K562 (cell line): ENCODE results near the gene ZDHHC3. TPM values are rescaled to one million over a fixed set of nuclear protein-coding genes. Genes with fewer than 3 reads are reported as not detected.

Experiments used
- BMI1 ChIP-seq: fragments of 150-350 bp; IDR thresholded peaks from 2 replicates; pipeline ENCODE4 v1.6.1; 2014; ENCODE audit warnings: low read length
- ESRRA ChIP-seq: fragments of 450-650 bp; IDR thresholded peaks from 2 replicates; pipeline ENCODE4 v1.6.1; 2014; ENCODE audit warnings: low read depth, mild to moderate bottlenecking, moderate library complexity, borderline replicate concordance
- HMBOX1 ChIP-seq: sonication (generic); IDR thresholded peaks from 2 replicates; pipeline ENCODE4 v1.6.1; 2016
- NR2C1 ChIP-seq, 2 experiments: fragments of 450-650 bp; IDR thresholded peaks; 2 replicates each; pipeline ENCODE4 v1.6.1; 2017; ENCODE audit warnings: mild to moderate bottlenecking in 2 of 2, antibody characterized with exemption in 1 of 2, inconsistent platforms in 1 of 2, missing compliant biosample characterization in 1 of 2, missing genetic modification characterization in 1 of 2
- STAT5A ChIP-seq: IDR thresholded peaks from 2 replicates; pipeline ENCODE4 v1.6.1; 2012; ENCODE audit warnings: low read length, inconsistent platforms, borderline replicate concordance
- TEAD1 ChIP-seq, 2 experiments: fragments of 450-650 bp in 1 of 2; sonication (generic) in 1 of 2; formaldehyde crosslinking; IDR thresholded peaks; 2 replicates each; pipeline versions ENCODE4 v1.4.0 to v1.8.0; 2020 to 2022; ENCODE audit warnings: mild to moderate bottlenecking in 2 of 2, missing genetic modification reagents in 1 of 2
- YY1 ChIP-seq, 3 experiments: IDR thresholded peaks; 2 replicates each; pipeline ENCODE4 v1.6.1; 2011; ENCODE audit warnings: low read length in 2 of 3, mild to moderate bottlenecking in 2 of 3, moderate library complexity in 2 of 3, borderline replicate concordance in 1 of 3, control low read depth in 1 of 3, low read depth in 1 of 3; ENCODE audit not compliant: insufficient read depth in 3 of 3, insufficient replicate concordance in 2 of 3, control insufficient read depth in 1 of 3, insufficient read length in 1 of 3; ENCODE audit errors: extremely low read depth in 1 of 3
- ZFP30 ChIP-seq: fragments of 250-450 bp; sonication (Bioruptor Pico); IDR thresholded peaks from 2 replicates; pipeline ENCODE4 v1.8.0; 2022; ENCODE audit warnings: moderate library complexity, mild to moderate bottlenecking, inconsistent platforms, borderline replicate concordance
- ZNF41 ChIP-seq: fragments of 250-450 bp; sonication (Bioruptor Pico); conservative IDR thresholded peaks from 2 replicates; pipeline ENCODE4 v1.4.0; 2020; ENCODE audit warnings: mild to moderate bottlenecking
- ZNF436 ChIP-seq: fragments of 250-450, 450-650 bp; sonication (Bioruptor Pico); formaldehyde crosslinking; IDR thresholded peaks from 2 replicates; pipeline ENCODE4 v1.7.0; 2020; ENCODE audit warnings: mild to moderate bottlenecking
- ZNF561 ChIP-seq: fragments of 450-650 bp; formaldehyde crosslinking; conservative IDR thresholded peaks from 2 replicates; pipeline ENCODE4 v1.4.0; 2020; ENCODE audit warnings: mild to moderate bottlenecking, moderate library complexity
- polyA plus RNA-seq, 8 experiments: library from polyadenylated mRNA; depleted of rRNA in 4 of 8; stranded (reverse) in 5 of 8; unstranded in 3 of 8; fragments of >200 nt; fragmentation: Nextera tagmentation in 2 of 8; fragmentation: Illumina TruSeq in 1 of 8; extraction: Ambion mirVana in 2 of 8; extraction: Trizol in 1 of 8; gene quantifications; 2 replicates each; pipeline versions ENCODE4 v1.2.1 to v1.2.3, GENCODE V29; 2011 to 2014; ENCODE audit warnings: inconsistent platforms in 1 of 8, missing spikeins in 1 of 8
- total RNA-seq, 7 experiments: library from RNA; depleted of rRNA in 6 of 7; stranded (reverse); fragments of >200 nt in 6 of 7; fragmentation: Illumina TruSeq in 2 of 7; extraction: Trizol in 2 of 7; gene quantifications; 2 replicates each; pipeline versions ENCODE4 v1.2.1 to v1.2.3, GENCODE V29; 2011 to 2021; ENCODE audit warnings: low replicate concordance in 1 of 7
- TF ChIP-seq, protein P1 (sequence below): sonication (generic); formaldehyde crosslinking; IDR thresholded peaks from 2 replicates; pipeline ENCODE4 v1.8.0; 2023; ENCODE audit warnings: mild to moderate bottlenecking, missing genetic modification reagents
- TF ChIP-seq, protein P2 (sequence below), 3 experiments: IDR thresholded peaks in 2 of 3; conservative IDR thresholded peaks in 1 of 3; 2 replicates each; pipeline ENCODE4 v1.5.1; 2011 to 2012; ENCODE audit warnings: low read length in 3 of 3, mild to moderate bottlenecking in 3 of 3, control low read depth in 2 of 3, improper control_type of control experiment in 1 of 3, inconsistent platforms in 1 of 3, low read depth in 1 of 3, mixed read lengths in 1 of 3, moderate library complexity in 1 of 3; ENCODE audit not compliant: insufficient read depth in 2 of 3
- TF ChIP-seq, protein P3 (sequence below), 2 experiments: IDR thresholded peaks; 2 replicates each; pipeline ENCODE4 v1.6.1; 2011; ENCODE audit warnings: borderline replicate concordance in 1 of 2, control low read depth in 1 of 2, low read depth in 1 of 2, low read length in 1 of 2, mild to moderate bottlenecking in 1 of 2, mixed read lengths in 1 of 2, moderate library complexity in 1 of 2; ENCODE audit not compliant: insufficient read depth in 1 of 2, insufficient read length in 1 of 2, poor library complexity in 1 of 2, severe bottlenecking in 1 of 2; ENCODE audit errors: extremely low read depth in 1 of 2
- TF ChIP-seq, protein P4 (sequence below): fragments of 450-650 bp; formaldehyde crosslinking; conservative IDR thresholded peaks from 2 replicates; pipeline ENCODE4 v1.4.0; 2022; ENCODE audit warnings: mild to moderate bottlenecking, missing genetic modification characterization

ZDHHC3 gene
- total and polyA plus RNA-seq, 9 of the 15 experiments (the other 6 are each of a cell fraction or from before 2014, with no cell fraction given) = 10.3 to 120 (median 67.2) TPM

GRCh38 chr3:44992555-44993470, 16.8 kb upstream of the ZDHHC3 start (continued):
- TF ChIP-seq, protein P1, sequence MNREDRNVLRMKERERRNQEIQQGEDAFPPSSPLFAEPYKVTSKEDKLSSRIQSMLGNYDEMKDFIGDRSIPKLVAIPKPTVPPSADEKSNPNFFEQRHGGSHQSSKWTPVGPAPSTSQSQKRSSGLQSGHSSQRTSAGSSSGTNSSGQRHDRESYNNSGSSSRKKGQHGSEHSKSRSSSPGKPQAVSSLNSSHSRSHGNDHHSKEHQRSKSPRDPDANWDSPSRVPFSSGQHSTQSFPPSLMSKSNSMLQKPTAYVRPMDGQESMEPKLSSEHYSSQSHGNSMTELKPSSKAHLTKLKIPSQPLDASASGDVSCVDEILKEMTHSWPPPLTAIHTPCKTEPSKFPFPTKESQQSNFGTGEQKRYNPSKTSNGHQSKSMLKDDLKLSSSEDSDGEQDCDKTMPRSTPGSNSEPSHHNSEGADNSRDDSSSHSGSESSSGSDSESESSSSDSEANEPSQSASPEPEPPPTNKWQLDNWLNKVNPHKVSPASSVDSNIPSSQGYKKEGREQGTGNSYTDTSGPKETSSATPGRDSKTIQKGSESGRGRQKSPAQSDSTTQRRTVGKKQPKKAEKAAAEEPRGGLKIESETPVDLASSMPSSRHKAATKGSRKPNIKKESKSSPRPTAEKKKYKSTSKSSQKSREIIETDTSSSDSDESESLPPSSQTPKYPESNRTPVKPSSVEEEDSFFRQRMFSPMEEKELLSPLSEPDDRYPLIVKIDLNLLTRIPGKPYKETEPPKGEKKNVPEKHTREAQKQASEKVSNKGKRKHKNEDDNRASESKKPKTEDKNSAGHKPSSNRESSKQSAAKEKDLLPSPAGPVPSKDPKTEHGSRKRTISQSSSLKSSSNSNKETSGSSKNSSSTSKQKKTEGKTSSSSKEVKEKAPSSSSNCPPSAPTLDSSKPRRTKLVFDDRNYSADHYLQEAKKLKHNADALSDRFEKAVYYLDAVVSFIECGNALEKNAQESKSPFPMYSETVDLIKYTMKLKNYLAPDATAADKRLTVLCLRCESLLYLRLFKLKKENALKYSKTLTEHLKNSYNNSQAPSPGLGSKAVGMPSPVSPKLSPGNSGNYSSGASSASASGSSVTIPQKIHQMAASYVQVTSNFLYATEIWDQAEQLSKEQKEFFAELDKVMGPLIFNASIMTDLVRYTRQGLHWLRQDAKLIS = no peak
- no peak for TF ChIP-seq ZNF561 (CRISPR knock-in tag)
- no peak for TF ChIP-seq STAT5A
- TF ChIP-seq YY1 (IDR thresholded peaks at IDR 0.05; ENCODE audit: borderline replicate concordance in 1 of 3, control insufficient read depth in 1 of 3, extremely low read depth in 1 of 3, insufficient read depth in 3 of 3, insufficient read length in 1 of 3, insufficient replicate concordance in 2 of 3, low read depth in 1 of 3, low read length in 2 of 3) = peak in 1 of 3 experiments; percentile 29
- no peak for TF ChIP-seq TEAD1 (CRISPR knock-in tag; IDR thresholded peaks at IDR 0.05)
- TF ChIP-seq HMBOX1 = peak; percentile 47; the same call in 1 of the 2 replicates
- no peak for TF ChIP-seq BMI1
- TF ChIP-seq ZFP30 (CRISPR knock-in tag) = no peak
- no peak for TF ChIP-seq ZNF436 (CRISPR knock-in tag)
- no peak for TF ChIP-seq ZNF41 (CRISPR knock-in tag)
- TF ChIP-seq, protein P2, sequence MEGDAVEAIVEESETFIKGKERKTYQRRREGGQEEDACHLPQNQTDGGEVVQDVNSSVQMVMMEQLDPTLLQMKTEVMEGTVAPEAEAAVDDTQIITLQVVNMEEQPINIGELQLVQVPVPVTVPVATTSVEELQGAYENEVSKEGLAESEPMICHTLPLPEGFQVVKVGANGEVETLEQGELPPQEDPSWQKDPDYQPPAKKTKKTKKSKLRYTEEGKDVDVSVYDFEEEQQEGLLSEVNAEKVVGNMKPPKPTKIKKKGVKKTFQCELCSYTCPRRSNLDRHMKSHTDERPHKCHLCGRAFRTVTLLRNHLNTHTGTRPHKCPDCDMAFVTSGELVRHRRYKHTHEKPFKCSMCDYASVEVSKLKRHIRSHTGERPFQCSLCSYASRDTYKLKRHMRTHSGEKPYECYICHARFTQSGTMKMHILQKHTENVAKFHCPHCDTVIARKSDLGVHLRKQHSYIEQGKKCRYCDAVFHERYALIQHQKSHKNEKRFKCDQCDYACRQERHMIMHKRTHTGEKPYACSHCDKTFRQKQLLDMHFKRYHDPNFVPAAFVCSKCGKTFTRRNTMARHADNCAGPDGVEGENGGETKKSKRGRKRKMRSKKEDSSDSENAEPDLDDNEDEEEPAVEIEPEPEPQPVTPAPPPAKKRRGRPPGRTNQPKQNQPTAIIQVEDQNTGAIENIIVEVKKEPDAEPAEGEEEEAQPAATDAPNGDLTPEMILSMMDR (IDR thresholded peaks at IDR 0.05 in 2 of 3, conservative IDR thresholded peaks at IDR 0.05 in 1 of 3; ENCODE audit: insufficient read depth in 2 of 3, low read depth in 1 of 3, low read length in 3 of 3) = peak; percentile 85 to 98 (median 90)
- TF ChIP-seq ESRRA = no peak
- TF ChIP-seq NR2C1 (IDR thresholded peaks at IDR 0.05) = no peak
- no peak for TF ChIP-seq NR2C1 (tag; IDR thresholded peaks at IDR 0.05)
- TF ChIP-seq, protein P3, sequence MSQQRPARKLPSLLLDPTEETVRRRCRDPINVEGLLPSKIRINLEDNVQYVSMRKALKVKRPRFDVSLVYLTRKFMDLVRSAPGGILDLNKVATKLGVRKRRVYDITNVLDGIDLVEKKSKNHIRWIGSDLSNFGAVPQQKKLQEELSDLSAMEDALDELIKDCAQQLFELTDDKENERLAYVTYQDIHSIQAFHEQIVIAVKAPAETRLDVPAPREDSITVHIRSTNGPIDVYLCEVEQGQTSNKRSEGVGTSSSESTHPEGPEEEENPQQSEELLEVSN (IDR thresholded peaks at IDR 0.05; ENCODE audit: borderline replicate concordance in 1 of 2, extremely low read depth in 1 of 2, insufficient read depth in 1 of 2, insufficient read length in 1 of 2, low read depth in 1 of 2, low read length in 1 of 2, poor library complexity in 1 of 2, severe bottlenecking in 1 of 2) = no peak
- TF ChIP-seq, protein P4, sequence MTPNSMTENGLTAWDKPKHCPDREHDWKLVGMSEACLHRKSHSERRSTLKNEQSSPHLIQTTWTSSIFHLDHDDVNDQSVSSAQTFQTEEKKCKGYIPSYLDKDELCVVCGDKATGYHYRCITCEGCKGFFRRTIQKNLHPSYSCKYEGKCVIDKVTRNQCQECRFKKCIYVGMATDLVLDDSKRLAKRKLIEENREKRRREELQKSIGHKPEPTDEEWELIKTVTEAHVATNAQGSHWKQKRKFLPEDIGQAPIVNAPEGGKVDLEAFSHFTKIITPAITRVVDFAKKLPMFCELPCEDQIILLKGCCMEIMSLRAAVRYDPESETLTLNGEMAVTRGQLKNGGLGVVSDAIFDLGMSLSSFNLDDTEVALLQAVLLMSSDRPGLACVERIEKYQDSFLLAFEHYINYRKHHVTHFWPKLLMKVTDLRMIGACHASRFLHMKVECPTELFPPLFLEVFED = no peak
